GM19438 (cell line): ENCODE measurements around the gene TCF3.
A peak's percentile ranks its signal among the peaks of the same experiment; 100 is the strongest.
"Not testable (repeated sequence)": the region's sequence is repeated elsewhere in the genome, so short reads cannot be mapped to it uniquely, and the experiment has no call there.

Experiments
- ATAC-seq: cut with Tn5 transposase; IDR thresholded peaks from one replicate; pipeline ENCODE4 v1.9.1; 2021; ENCODE audit warnings: low read depth; ENCODE audit not compliant: unreplicated experiment

The TCF3 gene

DNA sequence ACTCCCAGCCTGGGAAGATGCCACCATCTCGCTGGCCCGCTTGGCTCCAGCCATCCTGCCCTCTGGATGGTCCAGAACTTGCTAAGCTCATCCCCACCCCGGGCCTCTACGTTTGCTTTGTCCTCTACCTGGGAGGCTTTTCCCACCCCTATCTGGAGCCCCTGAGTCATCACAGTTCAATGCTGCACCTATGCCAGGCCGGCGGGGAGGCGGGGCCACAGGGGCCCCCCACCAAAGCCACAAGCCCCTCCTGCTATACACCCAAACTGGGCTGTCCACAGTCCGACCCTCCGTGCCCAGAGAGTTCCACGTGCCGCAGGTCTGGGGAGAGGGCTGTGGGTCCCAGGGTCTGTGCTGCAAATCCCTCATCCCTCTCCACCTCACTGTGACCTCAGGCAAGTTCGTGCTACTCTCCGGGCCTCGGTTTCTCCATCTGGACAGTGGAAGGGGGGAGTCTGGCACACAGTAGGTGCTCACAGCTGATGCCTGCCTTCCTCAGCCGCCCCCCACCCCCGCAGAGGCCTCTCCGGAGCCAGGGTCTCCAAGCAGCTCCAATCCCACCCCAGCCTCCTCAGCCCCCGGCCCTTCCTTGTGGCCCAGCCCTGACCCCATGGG, 1.9 kb upstream of the TCF3 start:
- ATAC-seq: no peak

DNA sequence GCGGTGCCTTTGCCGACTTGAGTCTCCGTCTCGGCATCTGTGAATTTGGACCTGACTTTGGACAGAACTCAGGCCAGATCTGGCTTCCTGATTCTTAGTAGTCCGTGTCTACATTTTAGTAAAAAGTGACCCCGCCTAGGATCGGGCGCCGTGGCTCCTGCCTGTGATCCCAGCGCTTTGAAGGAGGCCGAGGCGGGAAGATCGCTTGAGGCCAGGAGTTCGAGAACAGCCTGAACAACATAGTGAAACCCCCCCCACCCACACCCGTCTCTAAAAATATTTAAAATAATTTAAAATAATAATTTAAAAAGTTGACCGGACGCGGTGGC, 849 bp upstream of the TCF3 start:
- ATAC-seq: no peak

DNA sequence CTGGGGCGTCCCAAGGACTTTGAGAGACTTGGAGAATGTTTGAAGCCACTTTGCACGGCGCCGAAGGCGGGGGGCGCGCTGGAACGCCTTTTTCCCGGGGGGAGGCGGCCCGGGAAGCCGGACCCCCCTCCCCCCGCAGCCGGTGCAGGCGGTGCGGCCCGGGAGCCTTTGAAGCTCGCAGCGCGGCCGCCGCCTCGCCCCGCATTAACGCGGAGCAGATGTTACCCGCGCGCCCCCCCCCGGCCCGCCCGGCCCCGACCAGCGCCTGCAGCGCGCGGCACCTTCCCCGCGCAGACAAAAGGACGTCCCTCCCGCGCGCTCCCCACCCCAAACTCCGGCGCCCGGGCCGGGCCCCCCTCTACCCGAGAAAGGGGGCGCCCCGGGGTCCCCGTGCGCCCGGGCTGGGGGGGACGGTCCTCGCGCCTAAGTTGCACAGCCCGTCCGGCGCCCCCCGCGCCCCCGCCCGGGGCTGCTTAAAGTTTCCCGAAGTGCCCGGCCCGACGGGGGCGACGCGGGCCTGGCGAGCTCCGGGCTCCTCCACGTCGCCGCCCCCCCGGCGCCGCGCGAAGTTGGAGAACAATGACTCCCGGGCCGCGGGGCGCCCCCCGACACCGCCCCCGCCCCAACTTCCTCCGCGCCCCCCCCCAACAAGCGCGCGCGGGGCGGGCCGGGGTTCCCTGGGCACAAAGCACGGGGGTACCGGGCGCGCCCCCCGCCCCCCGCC, 685 bp downstream of the TCF3 start:
- ATAC-seq: no peak

DNA sequence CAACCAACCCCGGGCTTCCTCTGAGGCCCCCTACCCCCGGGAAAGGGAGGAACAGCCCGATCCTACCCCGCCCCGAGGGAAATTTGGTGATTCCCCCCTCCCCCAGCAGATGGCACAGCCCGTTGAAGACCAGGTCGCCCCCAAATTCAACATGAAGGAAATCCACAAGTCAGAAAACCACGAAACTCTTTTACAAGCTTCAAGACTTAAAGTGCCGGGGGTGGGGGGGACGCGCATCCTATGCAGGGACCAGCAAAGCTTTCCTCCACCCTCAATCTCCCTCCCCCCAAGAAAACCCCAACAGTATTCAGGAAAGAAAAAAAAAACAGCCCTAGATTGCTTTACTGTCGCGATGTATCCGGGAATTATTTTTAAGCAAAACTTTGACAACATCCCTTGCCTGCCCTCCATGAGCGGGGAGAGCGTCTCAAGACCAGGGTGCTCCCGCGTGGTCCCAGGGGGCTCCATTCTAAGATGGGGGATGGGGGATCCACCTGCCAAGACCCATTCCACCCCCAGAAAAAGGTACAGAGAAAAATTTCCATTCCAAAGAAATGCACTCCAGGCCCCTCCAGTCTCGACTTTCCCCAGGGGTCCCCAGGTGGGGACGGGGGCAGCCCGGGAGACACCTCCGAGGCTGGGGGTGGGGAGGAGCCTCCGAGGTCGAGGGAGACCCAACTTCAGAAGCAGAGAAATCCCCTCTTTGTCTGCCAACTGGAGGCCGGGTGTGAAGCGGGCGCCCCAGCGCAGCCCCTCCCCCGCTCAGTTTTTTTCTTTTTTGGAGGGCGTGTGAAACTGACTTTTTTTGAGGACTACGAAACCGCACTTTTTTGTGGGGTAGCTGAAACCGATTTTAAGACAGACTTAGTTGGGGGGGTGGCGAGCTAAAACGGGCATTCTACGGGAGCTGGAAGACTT, 1.5 kb downstream of the TCF3 start:
- ATAC-seq: no peak

DNA sequence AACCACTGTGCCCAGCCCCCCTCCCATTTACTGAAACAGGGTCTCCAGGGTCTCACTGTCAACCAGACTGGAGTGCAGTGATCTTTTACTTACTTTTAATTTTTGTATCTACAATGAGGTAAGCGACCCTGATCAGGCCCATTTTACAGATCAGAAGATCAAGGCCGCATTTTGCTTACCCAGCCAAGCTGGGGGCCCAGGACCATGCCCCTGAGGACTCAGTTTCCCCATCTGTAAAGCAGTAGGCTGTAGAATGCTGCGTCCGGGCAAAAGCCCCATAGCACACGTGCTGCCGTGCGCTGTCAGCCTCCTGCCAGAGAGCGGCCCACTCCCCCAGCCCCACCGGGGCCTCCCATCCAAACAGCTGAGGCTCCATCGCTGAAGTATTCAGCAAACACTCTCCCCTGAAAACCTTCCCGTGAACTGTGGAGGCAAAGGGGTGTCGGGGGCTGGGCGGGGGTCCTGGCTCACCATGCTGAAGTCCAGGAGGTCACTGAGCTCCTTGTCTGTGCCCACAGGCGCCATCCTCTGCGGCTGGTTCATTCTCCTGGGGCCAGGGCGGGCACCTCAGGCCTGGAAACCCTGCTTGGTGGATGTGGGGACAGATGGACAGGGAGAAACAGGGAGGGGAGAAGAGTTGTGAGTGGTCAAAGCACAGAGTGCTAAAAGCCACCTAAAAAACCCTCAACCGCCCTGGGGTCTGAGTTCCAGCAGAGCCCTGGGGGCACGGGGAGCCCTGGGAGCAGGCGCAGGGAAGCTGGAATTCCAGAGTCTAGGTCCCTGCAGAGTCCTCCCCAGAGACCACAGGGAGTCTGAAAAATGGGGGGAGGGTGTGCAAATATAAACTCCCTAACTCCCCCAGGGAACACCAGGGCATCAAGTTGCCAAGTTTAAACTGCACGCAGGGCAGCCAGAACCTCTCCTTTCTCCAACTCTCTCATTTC, 2.4 kb downstream of the TCF3 start:
- ATAC-seq: no peak

DNA sequence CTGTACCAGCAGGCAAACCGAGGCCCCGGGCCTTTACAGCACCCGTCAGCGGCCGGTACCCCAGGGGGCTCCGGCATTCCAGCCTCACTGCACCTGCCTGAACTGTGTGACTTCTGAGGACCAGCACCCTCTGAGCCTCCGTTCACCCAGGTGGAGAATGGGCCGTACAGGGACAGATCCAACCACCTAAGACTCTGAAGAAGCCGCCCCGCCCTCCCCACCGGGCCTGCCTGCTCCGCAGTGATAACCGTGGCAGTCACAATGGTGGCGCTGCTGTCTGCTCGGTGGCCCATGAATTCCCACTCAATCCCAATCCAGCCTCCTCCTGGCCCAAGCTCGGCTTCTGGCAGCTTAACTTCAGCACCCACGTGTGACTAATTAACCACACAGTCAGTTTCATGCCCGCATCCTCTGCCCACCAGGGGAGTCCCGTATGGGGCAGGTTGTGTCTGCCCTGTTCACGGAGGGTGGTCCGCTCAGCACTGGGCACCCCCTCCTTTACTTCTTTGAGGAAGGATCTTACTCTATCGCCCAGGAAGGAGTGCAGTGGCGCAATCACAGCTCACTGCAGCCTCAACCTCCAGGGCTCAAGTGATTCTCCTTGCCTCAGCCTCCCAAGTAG, 3.4 kb downstream of the TCF3 start:
- peak; percentile 7 for ATAC-seq

DNA sequence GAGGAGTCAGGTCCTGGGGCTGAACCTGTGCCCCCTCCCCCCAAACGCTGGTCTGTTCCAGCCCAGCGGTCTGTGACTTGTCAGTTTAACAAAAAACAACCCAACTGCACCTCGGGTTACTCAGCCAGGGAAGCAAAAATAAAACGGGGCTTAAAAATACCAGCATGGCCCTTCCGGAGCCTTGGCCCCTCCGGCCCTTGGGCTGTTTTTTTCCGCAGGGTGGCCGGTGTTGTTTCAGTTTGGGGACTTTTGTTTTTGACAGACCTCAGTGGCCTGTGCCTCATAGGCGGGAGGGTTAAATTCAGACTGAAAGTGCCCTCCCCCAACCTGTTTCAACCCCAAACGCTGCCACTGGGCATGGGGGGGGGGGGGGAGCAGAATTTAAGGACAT, 4.0 kb downstream of the TCF3 start:
- ATAC-seq: peak; percentile 33

DNA sequence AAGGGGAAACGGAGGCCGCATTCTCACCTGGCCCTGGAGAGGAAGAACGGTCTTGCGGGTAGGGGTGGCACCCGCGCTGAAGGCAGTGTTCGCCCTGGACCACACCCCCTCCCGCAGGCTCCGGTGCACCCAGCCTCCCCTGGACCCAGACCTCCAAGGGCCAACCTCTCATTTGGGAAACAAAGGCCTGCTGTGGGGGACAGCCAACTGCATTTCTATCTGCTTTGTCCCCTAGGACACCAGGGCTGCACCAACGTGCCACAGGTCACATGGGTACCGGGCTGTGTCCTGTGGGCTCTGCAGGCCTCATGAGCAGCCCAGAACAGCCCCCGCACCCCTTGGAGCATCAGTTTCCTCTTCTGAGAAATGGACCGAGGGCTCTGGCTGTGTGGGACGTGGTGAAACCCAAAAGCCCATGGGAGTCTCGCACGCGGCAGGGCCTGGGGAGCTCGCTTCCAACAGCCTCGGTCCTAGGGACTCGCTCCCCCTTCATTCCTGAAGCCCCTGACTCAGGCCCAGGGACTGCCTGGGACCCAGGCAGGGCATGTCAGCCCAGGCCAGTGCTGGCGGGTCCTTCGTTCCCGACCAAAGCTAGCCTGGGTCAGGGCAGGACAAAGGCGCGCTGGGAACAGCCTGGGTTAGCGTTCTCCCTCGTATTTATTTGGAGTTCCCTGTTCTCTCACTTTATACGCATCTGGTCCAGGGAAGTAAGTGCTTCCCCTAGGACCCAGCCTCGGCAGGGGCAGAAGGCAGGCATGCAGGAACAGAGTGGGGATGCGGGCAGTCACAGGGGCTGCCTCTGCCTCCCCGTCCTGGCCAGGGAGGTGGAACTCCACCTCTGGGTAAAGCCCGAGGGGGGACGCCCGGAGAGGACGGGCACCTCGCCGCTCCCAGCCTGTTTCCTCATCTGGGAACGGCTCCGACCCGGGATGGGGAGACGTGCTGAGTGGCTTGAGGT, 4.6 kb downstream of the TCF3 start:
- ATAC-seq: no peak

DNA sequence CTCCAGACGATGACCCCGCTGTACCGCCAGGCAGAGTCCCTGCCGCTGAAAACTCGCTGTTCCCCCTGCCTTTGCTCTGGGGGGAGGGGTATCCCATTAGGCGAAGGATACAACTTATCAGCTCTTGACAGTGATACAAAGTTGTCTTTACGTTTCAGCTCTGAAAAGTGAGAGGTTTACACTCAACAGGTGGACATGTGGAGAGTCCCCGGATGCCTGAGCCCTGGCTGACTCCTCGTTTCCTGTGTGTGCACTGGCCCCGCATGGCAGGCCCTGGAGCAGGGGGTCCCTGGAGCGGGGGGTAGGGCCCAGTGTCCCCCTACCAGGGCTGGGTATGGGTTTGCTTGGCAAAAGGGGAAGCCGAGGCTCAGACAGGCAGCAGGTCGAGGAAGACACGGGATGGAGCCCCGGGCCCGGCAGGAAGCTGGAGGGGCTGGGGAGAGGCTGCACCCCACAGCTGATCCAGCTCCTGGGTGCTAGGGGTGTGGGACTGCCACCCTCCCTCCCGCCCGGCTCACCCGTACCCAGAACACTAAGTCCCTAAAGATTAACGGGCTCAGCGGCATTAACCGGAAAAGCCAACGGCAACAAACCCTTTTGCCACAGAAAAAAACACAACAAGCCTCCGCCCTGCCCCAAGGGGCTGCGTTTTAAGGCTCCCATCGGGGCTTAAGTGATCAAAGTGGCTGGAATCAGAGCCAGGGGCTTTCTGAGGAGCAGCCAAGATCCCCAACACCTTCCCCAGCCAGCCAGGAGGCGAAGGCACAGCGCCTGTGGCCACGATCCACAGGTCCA, 5.6 kb downstream of the TCF3 start:
- ATAC-seq: no peak

DNA sequence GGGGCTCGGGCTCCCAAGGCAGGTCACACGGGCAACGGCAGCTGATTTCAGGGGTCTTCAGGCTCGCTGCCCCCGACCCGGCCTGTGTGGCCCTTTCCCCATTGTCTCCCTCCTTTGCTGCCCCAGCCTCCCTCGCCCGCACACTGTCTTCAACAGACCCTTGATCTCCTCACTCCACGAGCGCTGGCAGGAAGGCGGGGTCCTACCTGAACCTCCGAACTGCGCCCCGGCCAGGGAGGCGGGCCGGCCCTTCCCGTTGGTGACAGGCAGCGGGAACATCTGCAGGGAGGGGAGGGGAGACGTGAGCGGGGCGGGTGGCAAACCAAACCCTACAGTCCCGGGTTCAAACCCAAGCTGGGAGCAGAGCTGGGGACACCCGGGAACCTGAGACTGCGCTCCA, 6.3 kb downstream of the TCF3 start:
- no peak for ATAC-seq

DNA sequence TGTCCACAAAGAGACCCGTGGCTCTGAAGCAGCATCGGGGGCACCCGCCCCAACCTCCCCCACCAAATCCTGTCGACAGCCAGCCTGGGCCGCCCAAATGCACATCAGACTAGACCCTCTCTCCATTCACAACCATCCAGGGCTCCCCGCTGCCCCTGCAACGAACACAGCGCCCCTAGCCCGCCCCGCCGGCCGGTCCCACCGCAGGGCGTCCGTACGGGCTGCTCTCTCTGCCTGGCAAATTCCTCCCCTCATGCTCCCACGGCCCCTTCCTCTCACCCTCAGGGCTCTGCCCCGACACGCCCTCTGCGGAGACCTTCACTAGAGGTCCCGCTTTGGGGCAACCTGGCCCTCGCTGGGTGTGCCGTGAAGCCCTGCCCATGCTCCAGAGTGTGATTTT, 7.1 kb downstream of the TCF3 start:
- no peak for ATAC-seq

DNA sequence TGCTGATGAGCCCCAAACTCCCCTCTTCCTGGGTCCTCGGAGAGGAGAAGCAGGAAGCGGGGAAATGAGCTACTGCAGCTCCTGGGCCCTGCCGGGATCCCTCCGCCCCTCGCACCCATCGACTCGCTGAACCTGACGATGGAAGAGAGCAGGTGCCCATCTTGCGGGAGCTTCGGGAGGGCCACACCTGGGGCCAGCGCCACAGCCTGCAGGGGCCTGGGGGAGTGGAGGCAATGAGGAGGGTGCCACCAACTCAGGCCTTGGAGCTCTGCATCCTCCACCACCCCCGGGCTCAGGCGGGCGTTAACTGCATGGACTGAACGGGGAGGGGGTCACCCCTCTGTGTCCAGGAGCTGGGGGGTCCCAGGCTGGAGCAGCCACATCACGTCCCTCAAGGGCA, 8.3 kb downstream of the TCF3 start:
- ATAC-seq: no peak

DNA sequence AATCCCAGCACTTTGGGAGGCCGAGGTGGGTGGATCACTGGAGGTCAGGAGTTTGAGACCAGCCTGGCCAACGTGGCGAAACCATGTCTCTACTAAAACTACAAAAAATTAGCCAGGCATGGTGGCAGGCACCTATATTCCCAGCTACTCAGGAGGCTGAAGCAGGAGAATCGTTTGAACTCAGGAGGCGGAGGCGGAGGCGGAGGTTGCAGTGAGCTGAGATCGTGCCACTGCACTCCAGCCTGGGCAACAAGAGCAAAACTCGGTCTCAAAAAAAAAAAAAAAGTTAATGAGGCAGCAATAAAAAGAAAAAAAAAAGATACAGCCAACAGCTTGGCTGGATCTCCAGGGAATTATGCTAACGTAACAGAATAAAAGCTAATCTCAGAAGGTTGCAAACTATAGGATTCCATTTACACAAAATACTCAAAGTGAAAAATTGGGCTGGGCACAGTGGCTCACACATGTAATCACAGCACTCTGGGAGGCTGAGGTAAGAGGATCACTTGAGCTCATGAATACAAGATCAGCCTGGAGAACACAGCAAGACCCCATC, 11.4 kb downstream of the TCF3 start:
- ATAC-seq: not testable (repeated sequence)

DNA sequence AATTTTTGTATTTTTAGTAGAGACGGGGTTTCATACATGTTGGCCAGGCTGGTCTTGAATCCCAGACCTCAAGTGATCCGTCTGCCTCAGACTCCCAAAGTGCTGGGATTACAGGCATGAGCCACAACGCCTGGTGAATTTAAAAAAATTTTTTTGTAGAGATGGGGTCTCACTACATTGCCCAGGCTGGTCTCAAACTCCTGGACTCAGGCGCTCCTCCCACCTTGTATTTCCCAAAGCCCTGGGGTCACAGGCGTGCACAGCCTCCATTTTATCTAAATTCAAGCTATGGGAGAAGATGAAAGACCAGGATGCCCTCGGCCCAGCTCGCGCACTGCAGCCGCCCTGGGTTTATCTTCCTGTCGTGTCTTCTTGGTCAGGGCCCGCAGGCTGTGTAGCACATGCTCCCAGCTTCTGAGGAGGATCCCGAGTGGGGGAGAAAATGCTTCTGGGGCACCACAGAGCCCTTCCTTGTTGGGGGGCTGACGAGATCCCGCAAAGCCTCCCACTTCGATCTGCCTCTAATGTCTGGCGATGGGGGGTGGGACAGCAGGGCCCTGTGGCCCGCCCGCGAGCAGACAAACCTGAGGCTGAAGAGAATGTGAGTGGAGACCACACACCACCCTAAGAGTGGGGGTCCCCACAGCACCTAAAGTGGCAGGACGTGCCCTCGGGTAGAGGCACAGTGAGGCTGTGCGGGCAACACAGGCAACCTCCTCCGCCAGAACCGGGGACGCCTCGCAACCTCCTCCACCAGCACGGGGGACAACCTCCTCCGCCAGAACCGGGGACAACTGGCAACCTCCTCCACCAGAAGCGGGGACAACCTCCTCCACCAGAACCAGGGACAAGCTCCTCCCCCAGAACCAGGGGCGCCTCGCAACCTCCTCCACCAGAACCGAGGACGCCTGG, 15.8 kb downstream of the TCF3 start:
- ATAC-seq: no peak

DNA sequence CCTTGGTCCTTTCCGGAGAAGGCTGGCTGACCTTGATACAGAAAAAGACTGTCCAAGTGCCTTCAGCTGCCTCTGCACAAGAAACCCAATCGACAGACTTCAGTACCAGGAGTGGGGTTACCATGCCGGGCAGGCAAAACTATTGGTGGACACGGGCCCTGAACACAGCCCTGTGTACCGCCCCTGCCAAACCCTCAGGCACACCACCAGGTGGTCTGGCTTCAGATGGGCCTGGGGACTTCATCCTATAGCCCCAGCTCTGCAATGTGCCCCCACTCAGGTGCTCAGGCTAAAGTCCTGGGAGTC, 17.5 kb downstream of the TCF3 start:
- no peak for ATAC-seq

DNA sequence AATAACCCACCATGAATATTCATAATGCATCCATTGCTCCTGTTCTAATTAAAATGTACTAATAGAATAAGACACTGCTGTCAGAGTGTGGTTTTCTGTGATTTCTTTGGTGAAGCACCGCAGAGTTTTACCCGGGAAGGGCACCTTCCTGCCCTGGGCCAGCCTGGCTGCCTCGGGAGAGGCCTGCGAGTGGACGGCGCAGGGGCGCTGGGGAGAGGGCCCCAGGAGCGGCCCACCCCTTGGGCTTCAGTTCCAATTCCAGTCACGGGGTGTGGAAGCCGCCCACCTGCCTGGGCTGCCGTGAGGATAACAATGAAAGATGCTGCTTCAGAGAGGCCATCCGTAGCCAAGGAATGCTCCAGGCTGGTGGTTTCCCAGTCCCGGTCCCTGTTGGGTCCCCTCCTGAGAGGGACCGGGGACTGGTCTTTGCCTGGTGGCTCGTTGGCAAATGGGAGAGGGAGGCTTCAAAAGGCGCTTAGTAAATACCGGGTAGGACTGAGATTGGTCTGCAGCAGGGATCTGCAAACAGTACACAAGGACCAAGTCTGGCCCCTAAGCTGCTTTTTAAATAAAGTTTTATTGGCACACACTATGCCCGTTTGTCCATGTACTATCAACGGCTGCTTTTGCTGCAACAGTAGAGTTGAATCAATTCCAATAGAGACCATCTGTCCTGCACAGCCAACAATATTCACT, 18.0 kb downstream of the TCF3 start:
- ATAC-seq: no peak
